RKO (cell line): ENCODE results near the gene CD22.

Experiments used
- DNase-seq: peaks from one replicate; pipeline ENCODE4 v3.0.0-alpha.2; 2016; ENCODE audit warnings: low spot score

Gene CD22

DNA sequence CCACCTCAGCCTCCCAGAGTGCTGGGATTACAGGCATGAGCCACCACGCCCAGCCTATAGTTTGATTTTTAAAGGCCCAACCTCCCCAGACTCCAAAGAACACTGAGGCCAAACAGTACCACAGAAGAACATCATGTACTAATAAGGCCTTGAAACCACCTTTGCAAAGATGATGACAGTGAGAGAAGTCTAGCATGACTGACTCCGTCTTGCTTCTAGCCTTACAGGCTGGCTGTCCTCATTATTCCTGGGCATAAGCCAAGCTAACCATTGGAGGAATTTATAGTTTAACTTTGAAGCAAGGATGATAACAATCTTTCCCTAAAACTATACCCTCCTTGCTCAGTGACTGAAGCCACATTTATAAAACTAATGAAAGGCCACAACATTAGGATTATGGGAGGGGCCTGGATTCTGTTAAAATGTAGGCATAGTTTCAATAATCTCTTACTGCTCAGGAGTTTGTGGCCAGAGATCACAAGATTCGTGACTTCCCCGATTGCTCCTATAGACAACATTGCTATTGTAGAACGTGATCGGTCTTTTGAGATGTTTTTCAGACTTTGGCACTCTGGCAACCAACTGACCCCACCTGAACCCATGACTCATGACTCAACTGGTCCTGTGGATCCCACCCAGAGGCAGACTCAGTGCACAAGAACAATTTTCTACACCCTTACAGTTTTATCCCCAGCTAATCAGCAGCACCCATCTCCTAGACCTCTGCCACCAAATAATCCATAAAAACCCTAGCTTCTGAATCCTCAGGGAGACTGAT is 59.5 kb downstream of the CD22 start:
- DNase-seq = no peak

DNA sequence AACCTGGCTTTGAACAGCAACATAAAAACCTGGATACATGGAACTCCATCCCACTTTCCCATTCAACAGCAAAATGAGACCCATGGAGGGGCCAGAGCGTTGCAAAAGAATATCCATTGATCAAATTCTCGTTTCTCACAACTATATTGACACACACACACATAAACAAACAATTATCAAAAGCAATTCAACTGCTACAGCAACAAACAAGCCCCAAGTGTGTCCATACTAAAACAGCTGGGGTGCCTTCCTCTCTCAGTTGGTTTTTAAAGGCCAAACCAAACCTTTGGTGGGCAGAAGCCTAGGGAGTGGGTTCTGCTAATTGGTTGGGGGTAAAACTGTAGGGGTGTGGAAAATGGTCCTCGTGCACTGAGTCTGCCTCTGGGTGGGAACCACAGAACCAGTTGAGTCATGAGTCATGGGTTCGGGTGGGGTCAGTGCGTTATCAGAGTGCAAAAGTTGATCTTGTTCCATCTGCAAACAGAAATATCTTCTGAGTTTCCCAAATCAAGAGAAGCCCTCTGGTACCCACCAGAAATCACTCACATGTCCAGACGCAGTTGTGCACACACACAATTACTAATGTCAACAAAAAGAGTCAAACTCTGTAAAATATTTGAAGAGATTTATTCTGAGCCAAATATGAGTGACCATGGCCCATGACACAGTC is 60.3 kb downstream of the CD22 start:
- DNase-seq = no peak

DNA sequence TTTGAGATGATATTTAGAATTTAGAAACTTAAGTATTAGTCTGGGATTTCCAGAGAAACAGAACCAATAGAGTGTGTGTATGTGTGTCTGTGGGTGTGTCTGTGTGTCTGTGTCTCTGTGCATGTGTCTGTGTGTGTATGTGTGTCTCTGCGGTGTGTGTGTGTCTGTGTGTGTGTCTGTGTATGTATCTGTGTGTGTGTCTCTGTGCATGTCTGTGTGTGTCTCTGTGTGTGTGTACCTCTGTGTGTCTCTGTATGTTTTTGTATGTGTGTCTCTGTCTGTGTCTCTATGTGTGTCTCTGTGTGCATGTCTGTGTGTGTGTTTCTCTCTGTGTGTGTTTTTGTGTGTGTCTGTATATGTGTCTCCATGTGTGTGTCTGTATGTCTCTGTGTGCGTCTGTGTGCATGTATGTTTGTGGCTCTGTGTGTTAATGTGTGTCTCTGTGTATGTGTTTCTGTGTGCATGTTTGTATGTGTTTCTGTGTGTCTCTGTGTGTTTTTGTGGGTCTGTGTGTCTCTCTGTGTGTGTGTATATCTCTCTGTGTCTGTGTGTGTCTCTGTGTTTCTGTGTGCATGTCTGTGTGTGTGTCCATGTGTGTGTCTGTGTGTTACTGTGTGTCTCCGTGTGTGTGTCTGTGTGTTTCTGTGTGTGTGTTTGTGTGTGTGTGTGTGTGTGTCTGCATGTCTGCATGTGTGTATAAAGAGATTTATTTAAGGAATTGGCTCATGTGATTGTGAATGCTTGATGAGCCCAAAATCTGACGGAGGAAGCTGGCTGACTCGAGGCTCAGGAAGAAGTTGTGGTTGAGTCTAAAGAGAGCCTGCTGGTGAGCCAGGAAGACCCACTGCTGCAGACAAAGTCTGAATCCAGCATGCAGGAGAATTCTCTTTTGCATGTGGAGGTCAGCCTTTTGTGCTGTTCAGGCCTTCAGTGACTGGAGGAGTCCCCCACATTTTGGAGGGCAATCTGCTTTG is 64.0 kb downstream of the CD22 start:
- no peak for DNase-seq

DNA sequence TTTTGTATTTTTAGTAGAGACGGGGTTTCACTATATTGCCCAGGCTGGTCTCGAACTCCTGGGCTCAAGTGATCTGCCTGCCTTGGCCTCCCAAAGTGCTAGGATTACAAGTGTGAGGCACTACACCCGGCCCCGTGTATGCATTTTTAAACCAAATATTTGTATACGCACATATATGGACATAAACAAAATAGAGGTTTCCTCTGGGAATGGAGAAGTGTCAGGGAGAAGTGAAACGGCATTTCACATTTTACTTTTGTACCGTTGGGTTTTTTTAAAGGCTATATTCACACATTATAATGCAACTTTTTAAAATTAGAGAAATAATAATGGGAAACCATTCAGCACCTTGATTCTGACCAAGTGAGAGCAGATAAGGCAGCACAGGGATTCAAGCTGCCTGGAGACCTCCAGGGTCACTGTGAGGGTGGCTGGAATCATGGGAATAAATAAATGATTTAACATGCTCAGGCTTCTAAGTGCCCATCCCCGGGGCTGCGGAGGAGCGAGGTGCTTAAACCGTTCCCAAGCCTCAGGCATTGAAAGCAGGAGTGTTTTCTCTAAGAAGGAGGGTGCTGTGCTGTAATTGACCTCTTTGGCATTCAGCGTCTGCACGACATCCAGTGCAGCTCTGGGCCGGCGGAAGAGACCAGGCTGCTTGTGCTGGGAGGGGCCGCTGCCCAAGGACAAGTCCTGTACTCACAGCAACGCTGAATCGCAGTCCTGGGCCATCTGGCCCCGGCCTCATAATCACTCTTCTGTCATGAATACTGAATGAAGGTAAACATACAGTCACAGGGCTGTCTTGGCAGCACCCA is 66.6 kb downstream of the CD22 start:
- DNase-seq = no peak

DNA sequence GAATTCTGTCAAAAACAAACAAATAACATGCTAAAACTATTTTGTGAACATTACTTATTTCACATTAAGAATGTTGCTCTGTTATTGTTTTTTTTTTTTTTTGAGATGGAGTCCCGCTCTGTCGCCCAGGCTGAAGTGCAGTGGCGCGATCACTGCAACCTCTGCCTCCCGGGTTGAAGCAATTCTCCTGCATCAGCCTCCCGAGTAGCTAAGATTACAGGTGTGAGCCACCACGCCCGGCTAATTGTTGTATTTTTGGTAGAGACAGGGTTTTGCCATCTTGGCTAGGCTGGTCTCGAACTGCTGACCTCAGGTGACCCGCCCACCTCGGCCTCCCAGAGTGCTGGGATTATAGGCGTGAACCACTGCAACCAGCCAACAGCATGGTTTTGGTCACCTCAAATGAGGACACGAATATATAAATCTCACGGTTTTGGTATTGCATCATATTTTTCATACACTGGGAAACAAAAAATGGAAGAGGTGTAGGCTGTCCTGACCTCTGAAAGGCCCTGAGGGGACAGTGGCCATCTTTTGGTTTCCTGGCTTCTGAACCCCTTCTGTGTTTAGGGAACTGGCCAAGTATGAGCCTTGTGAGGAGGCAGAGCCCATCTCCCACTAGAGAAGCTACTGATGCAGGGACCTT is 67.4 kb downstream of the CD22 start:
- no peak for DNase-seq
